Breast epithelium (tissue), 4 donors: ENCODE data around the gene C2orf81. TPM values are rescaled to one million over a fixed set of nuclear protein-coding genes. Genes with fewer than 3 reads are reported as not detected.

Experiments
- DNase-seq, 2 donors: peaks; one replicate each; pipeline ENCODE4 v3.0.0-alpha.2; 2019; ENCODE audit warnings: low spot score in 2 of 2
- H3K27ac ChIP-seq, 2 donors: fragments of 200-600 bp; sonication (generic) in 1 of 2; one replicate each; pipeline ENCODE4 v1.5.1; 2016 to 2019; ENCODE audit warnings: mild to moderate bottlenecking in 1 of 2
- H3K27me3 ChIP-seq, 2 donors: fragments of 200-600 bp; sonication (generic) in 1 of 2; one replicate each; pipeline versions ENCODE4 v1.5.1 to v1.6.0; 2017 to 2019; ENCODE audit warnings: control low read depth in 1 of 2, mild to moderate bottlenecking in 1 of 2
- H3K36me3 ChIP-seq: fragments of 200-600 bp; one replicate; pipeline ENCODE4 v1.5.1; 2019
- H3K4me1 ChIP-seq, 2 donors: fragments of 200-600 bp; sonication (generic); one replicate each; pipeline ENCODE4 v1.5.1; 2016 to 2019; ENCODE audit warnings: control low read depth in 1 of 2
- H3K4me3 ChIP-seq, 3 donors: fragments of 200-600 bp; sonication (generic); 1 replicate in 2 of 3; 2 replicates in 1 of 3; pipeline ENCODE4 v1.5.1; 2016 to 2019; ENCODE audit warnings: mild to moderate bottlenecking in 3 of 3, moderate library complexity in 2 of 3
- H3K9me3 ChIP-seq, 2 donors: fragments of 200-600 bp; sonication (generic) in 1 of 2; one replicate each; pipeline ENCODE4 v1.5.1; 2016 to 2019; ENCODE audit warnings: control low read depth in 1 of 2
- CTCF ChIP-seq, 3 donors: fragments of 450-650 bp; IDR thresholded peaks; one replicate each; pipeline ENCODE4 v1.5.1; 2016 to 2017; ENCODE audit warnings: antibody characterized with exemption in 3 of 3, mild to moderate bottlenecking in 3 of 3, moderate library complexity in 3 of 3
- POLR2A ChIP-seq: fragments of 450-650 bp; IDR thresholded peaks from one replicate; pipeline ENCODE4 v1.6.1; 2016; ENCODE audit warnings: antibody characterized with exemption, mild to moderate bottlenecking, moderate library complexity
- POLR2AphosphoS5 ChIP-seq, 3 donors: sonication (generic); formaldehyde crosslinking; IDR thresholded peaks; one replicate each; pipeline ENCODE4 v1.6.1; 2017; ENCODE audit warnings: antibody characterized with exemption in 3 of 3
- intact Hi-C: fragments of 100-400 bp; cut with DNase I; formaldehyde crosslinking; loops from one replicate; pipeline ENCODE4 v1.15.1; 2023; ENCODE audit warnings: low total_unique reads
- total RNA-seq, 3 donors: library from RNA; depleted of rRNA; stranded (reverse); fragments of >200 nt; gene quantifications; one replicate each; pipeline ENCODE4 v1.1.0, GENCODE V29; 2016

The C2orf81 gene
- total RNA-seq, 3 donors from 2014 or later, result 0.64 to 1.6 (median 1.3) TPM

GRCh38 chr2:74375838-74376237 is 45.6 kb downstream of the C2orf81 start:
- DNase-seq, result no peak
- Histone ChIP-seq H3K4me1 (peaks cover 0 to 15% of the 10 kb centered on the region in 2 donors), H3K36me3 (no peaks in the 10 kb centered on the region), H3K27ac (no peak overlapping the region), H3K27me3 (no peaks in the 10 kb centered on the region), H3K4me3 (no peak overlapping the region), H3K9me3 (no peaks in the 10 kb centered on the region)
- no peak for TF ChIP-seq CTCF (IDR thresholded peaks at IDR 0.05)
- TF ChIP-seq POLR2A, result no peak
- intact Hi-C loops, result no loop called here

GRCh38 chr2:74374509-74375205 is 46.8 kb downstream of the C2orf81 start:
- peak overlapping the region in 1 of 2 donors; percentile 9 for H3K27ac ChIP-seq
- peaks cover 6% of the 10 kb centered on the region for H3K36me3 ChIP-seq
- no peaks in the 10 kb centered on the region for H3K27me3 ChIP-seq
- TF ChIP-seq POLR2A (no peak), CTCF (IDR thresholded peaks at IDR 0.05) (no peak), POLR2AphosphoS5 (IDR thresholded peaks at IDR 0.05) (no peak)
- H3K4me3 ChIP-seq, result peak overlapping the region; percentile 7 to 44 (median 21)
- no peaks in the 10 kb centered on the region for H3K9me3 ChIP-seq
- peak in 1 of 2 donors; percentile 28 for DNase-seq
- peaks cover 0 to 3% of the 10 kb centered on the region in 2 donors for H3K4me1 ChIP-seq
- intact Hi-C loops, result no loop called here

- no peak for TF ChIP-seq CTCF (IDR thresholded peaks at IDR 0.05)
- TF ChIP-seq POLR2A, result no peak
- no peak for TF ChIP-seq POLR2AphosphoS5 (IDR thresholded peaks at IDR 0.05)
- Histone ChIP-seq H3K36me3 (peaks cover 6% of the 10 kb centered on the region), H3K4me3 (peak overlapping the region; percentile 7 to 44 (median 21)), H3K27me3 (no peaks in the 10 kb centered on the region), H3K27ac (peak overlapping the region in 1 of 2 donors; percentile 9), H3K4me1 (no peaks in the 10 kb centered on the region), H3K9me3 (no peaks in the 10 kb centered on the region)
- intact Hi-C loops, result no loop called here
- DNase-seq, result no peak
These were observed 47.4 kb downstream of the C2orf81 start for GRCh38 chr2:74373985-74374384.

- H3K36me3 ChIP-seq, result peaks cover 6% of the 10 kb centered on the region
- H3K27me3 ChIP-seq, result no peaks in the 10 kb centered on the region
- no peak for DNase-seq
- TF ChIP-seq POLR2A, result no peak
- no peak for TF ChIP-seq CTCF (IDR thresholded peaks at IDR 0.05)
- H3K9me3 ChIP-seq, result no peaks in the 10 kb centered on the region
- H3K27ac ChIP-seq, result no peak overlapping the region
- no peaks in the 10 kb centered on the region for H3K4me1 ChIP-seq
- intact Hi-C loops, result no loop called here
- no peak overlapping the region for H3K4me3 ChIP-seq
These were observed 48.2 kb downstream of the C2orf81 start for GRCh38 chr2:74373221-74373676.

GRCh38 chr2:74372674-74373073 is 48.7 kb downstream of the C2orf81 start:
- Histone ChIP-seq H3K27ac (no peak overlapping the region), H3K4me3 (no peak overlapping the region), H3K36me3 (peaks cover 9% of the 10 kb centered on the region), H3K9me3 (no peaks in the 10 kb centered on the region), H3K27me3 (no peaks in the 10 kb centered on the region), H3K4me1 (no peaks in the 10 kb centered on the region)
- intact Hi-C loops, result no loop called here
- TF ChIP-seq POLR2AphosphoS5 (IDR thresholded peaks at IDR 0.05), result no peak
- no peak for TF ChIP-seq POLR2A
- TF ChIP-seq CTCF (IDR thresholded peaks at IDR 0.05), result no peak
- DNase-seq, result no peak
